Kidney epithelial cell (primary cell): ENCODE data around the gene FAM170A. TPM values are rescaled to one million over a fixed set of nuclear protein-coding genes. Genes with fewer than 3 reads are reported as not detected.

Source experiments
- DNase-seq: peaks from one replicate; pipeline ENCODE4 v3.0.0-alpha.2; 2010; ENCODE audit warnings: low read depth
- H3K27me3 ChIP-seq: 2 replicates; pipeline ENCODE4 v1.6.0; 2011; ENCODE audit warnings: low read length; ENCODE audit not compliant: control insufficient read depth, insufficient read depth
- H3K36me3 ChIP-seq: 2 replicates; pipeline ENCODE4 v1.5.1; 2011; ENCODE audit warnings: low read length; ENCODE audit not compliant: control insufficient read depth, insufficient read depth
- H3K4me3 ChIP-seq: 2 replicates; pipeline ENCODE4 v1.5.1; 2011; ENCODE audit warnings: low read depth, mild to moderate bottlenecking, control low read depth, low read length
- CTCF ChIP-seq: IDR thresholded peaks from 2 replicates; pipeline ENCODE4 v1.5.1; 2011; ENCODE audit warnings: mild to moderate bottlenecking, moderate library complexity, low read length, control low read depth, inconsistent platforms; ENCODE audit not compliant: insufficient read depth, poor library complexity, severe bottlenecking
- total RNA-seq: library from RNA; depleted of rRNA; stranded (reverse); fragments of >200 nt; gene quantifications from 2 replicates; pipeline ENCODE4 v1.2.3, GENCODE V29; 2015

FAM170A gene
- total RNA-seq, 1 donor from 2014 or later: not detected

- H3K27me3 ChIP-seq: no peaks in the 10 kb centered on the region
- H3K4me3 ChIP-seq: no peak overlapping the region
- no peaks in the 10 kb centered on the region for H3K36me3 ChIP-seq
- no peak for DNase-seq
- TF ChIP-seq CTCF: no peak
Measured at GRCh38 chr5:119656023-119656422, 26.7 kb downstream of the FAM170A start.

- H3K36me3 ChIP-seq: no peaks in the 10 kb centered on the region
- no peak for TF ChIP-seq CTCF
- no peak for DNase-seq
- H3K27me3 ChIP-seq: no peaks in the 10 kb centered on the region
- H3K4me3 ChIP-seq: no peak overlapping the region
Measured at GRCh38 chr5:119666542-119666941, 37.2 kb downstream of the FAM170A start.

DNA sequence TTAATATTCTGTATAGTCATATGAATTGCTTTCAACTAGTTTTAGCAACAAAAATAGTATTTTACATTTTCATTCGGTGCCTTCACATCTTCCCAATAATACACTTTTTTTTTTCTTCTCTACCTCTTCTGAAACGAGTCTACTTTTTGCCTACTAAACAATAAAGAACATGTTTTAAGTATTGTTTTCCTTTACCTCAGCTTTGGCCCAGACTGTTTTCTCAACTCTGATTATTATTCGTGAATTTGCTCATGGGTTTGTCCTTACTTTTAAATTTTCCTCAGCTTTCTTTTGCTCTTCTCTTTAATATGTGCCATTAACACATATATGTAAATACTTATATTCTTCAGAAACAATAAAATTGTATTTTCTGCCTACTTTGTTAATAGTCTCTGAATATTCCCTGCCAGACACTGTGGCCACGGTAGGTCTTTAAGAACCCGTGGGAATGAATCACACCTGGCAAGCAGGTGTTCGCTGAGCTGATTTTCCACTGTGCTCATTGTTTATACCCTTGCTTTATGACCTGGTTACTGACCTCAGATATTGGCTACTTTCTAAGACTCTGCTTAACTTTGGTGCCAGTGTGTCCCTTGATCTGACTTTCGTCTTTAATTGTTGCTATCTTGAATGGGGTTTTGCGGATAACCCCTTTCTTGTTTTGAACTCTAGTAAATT lies 49.1 kb downstream of the FAM170A start:
- Histone ChIP-seq H3K36me3 (no peaks in the 10 kb centered on the region), H3K27me3 (no peaks in the 10 kb centered on the region), H3K4me3 (no peak overlapping the region)
- no peak for DNase-seq
- TF ChIP-seq CTCF: no peak

DNA sequence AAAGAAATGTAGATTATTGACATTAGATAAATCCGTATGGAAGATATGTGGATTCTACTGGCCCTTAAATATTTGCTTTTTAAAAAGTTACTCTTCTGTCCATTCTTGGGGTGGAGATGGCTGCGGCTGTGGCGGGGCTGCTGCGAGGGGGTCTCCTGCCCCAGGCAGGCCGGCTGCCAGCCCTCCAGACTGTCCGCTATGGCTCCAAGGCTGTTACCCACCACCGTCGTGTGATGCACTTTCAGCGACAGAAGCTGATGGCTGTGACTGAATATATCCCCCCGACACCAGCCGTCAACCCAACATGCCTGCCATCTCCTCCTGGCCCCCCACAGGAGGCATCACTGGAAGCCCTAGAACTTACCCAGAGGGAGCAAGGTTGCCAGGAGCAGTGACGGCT lies 50.7 kb downstream of the FAM170A start:
- Histone ChIP-seq H3K36me3 (no peaks in the 10 kb centered on the region), H3K4me3 (no peak overlapping the region), H3K27me3 (no peaks in the 10 kb centered on the region)
- DNase-seq: no peak
- no peak for TF ChIP-seq CTCF

DNA sequence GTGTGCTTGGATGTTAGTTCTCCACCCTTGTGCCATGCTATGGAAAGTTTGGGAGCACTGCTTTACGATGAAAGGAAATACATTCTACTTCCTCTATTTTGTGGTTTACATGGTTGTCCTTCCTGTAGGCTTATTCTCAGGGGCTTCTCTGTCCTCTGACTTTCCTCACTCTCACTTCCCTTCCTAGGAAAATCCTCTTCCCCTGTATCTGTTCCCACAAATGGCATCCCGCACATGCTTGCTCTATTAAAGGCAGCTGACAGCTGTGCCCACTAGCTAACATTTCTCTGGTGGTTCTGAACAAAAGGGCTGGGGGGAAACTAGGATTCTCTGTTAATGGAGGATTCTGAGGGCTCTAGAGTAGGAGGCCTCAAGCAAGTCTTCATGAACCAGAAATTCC lies 52.4 kb downstream of the FAM170A start:
- Histone ChIP-seq H3K27me3 (no peaks in the 10 kb centered on the region), H3K4me3 (no peak overlapping the region), H3K36me3 (no peaks in the 10 kb centered on the region)
- no peak for TF ChIP-seq CTCF
- DNase-seq: no peak

- no peak overlapping the region for H3K4me3 ChIP-seq
- H3K27me3 ChIP-seq: no peaks in the 10 kb centered on the region
- no peaks in the 10 kb centered on the region for H3K36me3 ChIP-seq
- no peak for TF ChIP-seq CTCF
- no peak for DNase-seq
Measured at GRCh38 chr5:119682372-119682771, 53.0 kb downstream of the FAM170A start.
